ENCODE measurements around the gene LSM6.

DNA sequence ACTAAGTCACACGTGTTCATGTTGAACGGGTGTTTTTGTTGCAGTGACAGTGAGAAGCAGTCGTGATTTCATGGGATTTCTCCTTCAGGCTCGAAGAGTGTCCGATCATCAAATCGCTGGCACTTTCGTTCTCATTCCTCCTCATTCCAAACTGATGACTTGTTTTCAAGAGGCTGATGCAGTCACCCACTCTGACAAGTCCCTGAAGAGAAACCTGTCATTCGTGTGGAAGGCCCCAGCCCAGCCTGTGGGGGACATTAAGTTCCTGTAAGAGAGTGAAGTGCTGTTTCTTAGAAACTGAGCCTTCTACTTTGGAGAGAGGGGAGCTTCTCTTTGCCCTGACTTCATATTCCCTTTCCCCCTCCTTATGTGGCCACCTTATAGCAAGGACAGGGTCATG lies 46.8 kb downstream of the LSM6 start:
- TF ChIP-seq, protein P1, sequence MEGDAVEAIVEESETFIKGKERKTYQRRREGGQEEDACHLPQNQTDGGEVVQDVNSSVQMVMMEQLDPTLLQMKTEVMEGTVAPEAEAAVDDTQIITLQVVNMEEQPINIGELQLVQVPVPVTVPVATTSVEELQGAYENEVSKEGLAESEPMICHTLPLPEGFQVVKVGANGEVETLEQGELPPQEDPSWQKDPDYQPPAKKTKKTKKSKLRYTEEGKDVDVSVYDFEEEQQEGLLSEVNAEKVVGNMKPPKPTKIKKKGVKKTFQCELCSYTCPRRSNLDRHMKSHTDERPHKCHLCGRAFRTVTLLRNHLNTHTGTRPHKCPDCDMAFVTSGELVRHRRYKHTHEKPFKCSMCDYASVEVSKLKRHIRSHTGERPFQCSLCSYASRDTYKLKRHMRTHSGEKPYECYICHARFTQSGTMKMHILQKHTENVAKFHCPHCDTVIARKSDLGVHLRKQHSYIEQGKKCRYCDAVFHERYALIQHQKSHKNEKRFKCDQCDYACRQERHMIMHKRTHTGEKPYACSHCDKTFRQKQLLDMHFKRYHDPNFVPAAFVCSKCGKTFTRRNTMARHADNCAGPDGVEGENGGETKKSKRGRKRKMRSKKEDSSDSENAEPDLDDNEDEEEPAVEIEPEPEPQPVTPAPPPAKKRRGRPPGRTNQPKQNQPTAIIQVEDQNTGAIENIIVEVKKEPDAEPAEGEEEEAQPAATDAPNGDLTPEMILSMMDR (conservative IDR thresholded peaks at IDR 0.05; ENCODE audit: low read depth in 2 of 2) = no peak
- TF ChIP-seq, protein P2, sequence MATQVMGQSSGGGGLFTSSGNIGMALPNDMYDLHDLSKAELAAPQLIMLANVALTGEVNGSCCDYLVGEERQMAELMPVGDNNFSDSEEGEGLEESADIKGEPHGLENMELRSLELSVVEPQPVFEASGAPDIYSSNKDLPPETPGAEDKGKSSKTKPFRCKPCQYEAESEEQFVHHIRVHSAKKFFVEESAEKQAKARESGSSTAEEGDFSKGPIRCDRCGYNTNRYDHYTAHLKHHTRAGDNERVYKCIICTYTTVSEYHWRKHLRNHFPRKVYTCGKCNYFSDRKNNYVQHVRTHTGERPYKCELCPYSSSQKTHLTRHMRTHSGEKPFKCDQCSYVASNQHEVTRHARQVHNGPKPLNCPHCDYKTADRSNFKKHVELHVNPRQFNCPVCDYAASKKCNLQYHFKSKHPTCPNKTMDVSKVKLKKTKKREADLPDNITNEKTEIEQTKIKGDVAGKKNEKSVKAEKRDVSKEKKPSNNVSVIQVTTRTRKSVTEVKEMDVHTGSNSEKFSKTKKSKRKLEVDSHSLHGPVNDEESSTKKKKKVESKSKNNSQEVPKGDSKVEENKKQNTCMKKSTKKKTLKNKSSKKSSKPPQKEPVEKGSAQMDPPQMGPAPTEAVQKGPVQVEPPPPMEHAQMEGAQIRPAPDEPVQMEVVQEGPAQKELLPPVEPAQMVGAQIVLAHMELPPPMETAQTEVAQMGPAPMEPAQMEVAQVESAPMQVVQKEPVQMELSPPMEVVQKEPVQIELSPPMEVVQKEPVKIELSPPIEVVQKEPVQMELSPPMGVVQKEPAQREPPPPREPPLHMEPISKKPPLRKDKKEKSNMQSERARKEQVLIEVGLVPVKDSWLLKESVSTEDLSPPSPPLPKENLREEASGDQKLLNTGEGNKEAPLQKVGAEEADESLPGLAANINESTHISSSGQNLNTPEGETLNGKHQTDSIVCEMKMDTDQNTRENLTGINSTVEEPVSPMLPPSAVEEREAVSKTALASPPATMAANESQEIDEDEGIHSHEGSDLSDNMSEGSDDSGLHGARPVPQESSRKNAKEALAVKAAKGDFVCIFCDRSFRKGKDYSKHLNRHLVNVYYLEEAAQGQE (IDR thresholded peaks at IDR 0.05; ENCODE audit: unreplicated experiment) = no peak
- TF ChIP-seq EZH2phosphoT487 (IDR thresholded peaks at IDR 0.05; ENCODE audit: unreplicated experiment) = no peak

All from GM23338 (cell line).